Retinal pigment epithelial cell (primary cell): ENCODE measurements around the gene KLHDC3.

Source experiments
- DNase-seq: peaks from one replicate; pipeline ENCODE4 v3.0.0-alpha.2; 2010; ENCODE audit warnings: low read depth
- H3K4me3 ChIP-seq: 2 replicates; pipeline ENCODE4 v1.5.1; 2011; ENCODE audit warnings: mild to moderate bottlenecking, low read length, control low read depth, moderate library complexity
- TF ChIP-seq, protein P1 (sequence below): conservative IDR thresholded peaks from 2 replicates; pipeline ENCODE4 v1.5.1; 2011; ENCODE audit warnings: low read depth, low read length, control low read depth, inconsistent platforms

The KLHDC3 gene

DNA sequence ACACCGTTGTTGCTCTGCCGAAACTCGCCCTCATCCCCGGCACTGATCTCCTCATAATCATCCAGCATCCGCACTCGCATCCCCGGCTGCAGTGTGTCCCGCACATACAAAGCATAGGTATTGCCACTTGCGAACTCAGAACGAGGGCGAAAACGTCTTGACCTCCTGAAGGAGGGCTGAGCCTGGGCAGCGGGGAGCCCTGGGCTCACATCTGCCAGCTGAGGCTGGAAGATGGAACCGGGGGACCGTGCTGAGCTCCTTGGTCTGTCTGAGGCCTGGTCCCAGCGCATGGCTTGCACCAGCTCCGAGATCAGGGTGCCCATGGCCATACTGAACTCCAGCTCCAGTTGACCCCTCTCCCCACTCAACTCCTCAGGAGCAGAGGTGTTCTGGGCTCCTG, 36.9 kb downstream of the KLHDC3 start:
- H3K4me3 ChIP-seq, result no peak overlapping the region

DNA sequence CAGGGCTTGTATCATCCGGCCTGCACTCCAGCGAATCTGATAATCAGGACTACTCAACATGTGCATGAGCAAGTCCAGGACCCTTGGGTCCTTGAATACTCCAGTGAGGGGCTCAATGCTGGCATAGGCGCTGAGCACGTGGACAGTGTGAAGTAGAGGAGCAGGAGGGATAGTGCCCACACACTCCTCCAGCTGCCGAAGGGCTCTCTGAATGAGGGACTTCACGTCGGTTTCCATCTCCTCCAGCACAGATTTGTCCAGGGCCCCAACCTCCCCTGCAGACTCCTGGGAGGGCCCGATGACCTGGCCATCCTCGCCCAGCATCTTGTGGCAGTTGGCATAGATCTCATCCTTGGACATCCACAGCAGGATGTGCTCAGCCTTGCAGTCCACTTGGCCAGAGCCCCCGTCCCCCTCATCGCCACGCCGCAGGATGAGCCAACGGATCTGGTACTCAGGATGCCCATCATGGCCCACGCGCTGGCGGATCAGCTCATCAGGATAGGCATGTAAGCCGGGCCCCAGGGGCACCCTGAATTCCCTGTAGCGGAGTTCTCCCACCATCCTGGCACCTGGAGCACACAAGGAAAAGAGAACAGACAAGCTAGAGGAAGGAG, 38.3 kb downstream of the KLHDC3 start:
- peak overlapping the region; percentile 82 for H3K4me3 ChIP-seq
- TF ChIP-seq, protein P1, sequence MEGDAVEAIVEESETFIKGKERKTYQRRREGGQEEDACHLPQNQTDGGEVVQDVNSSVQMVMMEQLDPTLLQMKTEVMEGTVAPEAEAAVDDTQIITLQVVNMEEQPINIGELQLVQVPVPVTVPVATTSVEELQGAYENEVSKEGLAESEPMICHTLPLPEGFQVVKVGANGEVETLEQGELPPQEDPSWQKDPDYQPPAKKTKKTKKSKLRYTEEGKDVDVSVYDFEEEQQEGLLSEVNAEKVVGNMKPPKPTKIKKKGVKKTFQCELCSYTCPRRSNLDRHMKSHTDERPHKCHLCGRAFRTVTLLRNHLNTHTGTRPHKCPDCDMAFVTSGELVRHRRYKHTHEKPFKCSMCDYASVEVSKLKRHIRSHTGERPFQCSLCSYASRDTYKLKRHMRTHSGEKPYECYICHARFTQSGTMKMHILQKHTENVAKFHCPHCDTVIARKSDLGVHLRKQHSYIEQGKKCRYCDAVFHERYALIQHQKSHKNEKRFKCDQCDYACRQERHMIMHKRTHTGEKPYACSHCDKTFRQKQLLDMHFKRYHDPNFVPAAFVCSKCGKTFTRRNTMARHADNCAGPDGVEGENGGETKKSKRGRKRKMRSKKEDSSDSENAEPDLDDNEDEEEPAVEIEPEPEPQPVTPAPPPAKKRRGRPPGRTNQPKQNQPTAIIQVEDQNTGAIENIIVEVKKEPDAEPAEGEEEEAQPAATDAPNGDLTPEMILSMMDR, result no peak
- no peak for DNase-seq

More for the DNA sequence above, 36.9 kb downstream of the KLHDC3 start:
- DNase-seq, result no peak
- TF ChIP-seq, protein P1, result no peak

DNA sequence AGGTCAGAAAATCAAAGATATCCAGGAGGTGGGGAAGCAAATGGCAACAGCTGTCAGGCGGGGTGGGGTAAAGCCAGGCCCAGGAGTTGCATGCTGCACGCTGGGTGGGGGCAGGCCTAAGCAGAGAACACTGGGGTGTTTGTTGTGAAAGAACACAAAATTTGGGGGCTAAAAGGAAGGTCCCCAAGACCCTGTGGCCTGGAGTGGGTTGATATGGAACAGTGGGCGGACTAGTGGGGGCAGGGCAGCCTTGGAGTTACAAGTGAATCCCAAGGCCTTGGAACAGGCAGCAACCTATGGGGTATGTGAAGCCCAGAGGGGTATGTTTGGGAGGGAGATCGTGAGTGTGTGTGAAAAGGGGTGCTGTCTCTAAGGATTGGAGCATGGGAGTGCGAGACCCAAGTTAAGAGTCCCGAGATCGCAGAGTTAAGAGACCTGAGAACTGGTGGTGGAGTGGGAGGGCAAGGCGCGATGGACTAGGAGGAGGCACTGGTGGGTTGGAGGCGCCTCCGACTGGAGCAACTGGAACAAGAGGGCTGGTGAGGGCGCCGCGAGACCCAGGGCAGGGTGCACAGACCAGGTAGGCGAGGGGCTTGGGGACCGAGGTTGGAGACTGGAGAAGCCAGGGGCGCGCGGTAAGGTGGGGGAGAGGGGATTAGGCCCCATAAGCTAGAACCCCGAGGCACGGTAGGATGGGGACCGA, 38.9 kb downstream of the KLHDC3 start:
- peak overlapping the region; percentile 82 for H3K4me3 ChIP-seq
- TF ChIP-seq, protein P1, result no peak
- no peak for DNase-seq

DNA sequence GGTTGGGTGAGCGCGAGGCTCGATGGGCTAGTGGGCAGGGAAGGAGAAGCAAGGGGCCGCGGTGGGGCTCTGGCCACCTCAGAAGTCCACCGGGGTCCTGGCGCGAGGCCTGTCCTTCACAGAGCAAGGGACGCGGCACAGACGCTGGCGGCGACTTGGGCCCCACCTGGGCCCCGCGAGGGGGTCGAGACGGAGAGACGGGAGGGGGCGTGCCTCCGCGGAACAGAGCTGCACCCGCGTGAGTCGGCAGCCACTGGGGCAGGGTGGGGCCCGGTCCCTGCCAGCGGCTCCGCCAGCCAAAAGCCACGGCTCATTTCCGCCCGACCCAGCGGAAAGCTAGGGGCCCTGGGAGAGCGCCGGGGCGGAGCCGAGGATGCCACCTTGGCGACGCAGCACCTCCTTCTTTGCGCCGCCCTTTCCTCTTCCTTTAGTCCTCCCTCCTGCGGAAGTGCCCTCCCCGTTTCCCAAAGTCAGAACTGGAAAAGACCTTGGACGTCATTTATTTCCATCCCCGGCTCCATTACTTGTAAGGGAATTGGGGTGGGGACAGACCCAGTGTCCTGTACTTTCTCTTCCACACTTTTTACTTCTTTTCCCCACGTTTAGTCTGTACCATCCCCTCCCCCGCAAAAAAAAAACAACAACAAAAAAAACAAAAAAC, 39.6 kb downstream of the KLHDC3 start, which contains the start of gene CUL7:
TSS of gene CUL7 (minus strand) at position 307 of the 661 bp plus-strand sequence. CDS start 1,063 bp downstream, outside the sequence.
- TF ChIP-seq, protein P1, result no peak
- DNase-seq, result peak; percentile 74
- peak within 1 kb of the TSS; percentile 82 for H3K4me3 ChIP-seq

DNA sequence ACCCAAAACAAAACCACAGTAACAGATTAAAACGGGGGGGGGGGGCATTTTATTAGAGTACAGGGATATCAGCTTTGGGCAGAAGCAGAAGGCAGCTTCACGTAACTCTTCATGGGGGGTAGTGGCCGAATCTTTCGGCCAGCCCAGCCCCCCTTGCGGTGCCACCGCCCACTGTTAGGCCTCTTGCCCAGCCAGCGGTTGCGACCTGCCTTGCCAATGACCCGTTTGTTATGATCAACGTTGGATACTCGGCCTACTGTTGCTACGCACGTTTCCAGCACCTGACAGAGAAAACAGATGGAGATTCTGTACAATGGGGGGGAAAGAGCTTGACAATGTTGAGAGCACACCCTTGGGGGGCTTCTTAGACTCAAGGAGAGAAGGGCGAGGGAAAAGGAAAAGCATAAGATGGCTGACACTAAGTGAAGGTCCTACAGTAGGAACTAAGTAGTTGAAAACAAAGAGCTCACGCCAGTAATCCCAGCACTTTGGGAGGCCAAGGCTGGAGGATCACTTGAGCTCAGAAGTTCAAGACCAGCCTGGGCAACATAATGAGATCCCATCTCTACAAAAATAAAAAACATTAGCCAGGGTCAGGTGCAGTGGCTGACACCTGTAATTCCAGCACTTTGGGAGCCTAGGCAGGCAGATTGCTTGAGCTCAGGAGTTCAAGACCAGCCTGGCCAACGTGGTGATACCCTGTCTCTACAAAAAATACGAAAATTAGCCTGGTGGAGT, 40.3 kb downstream of the KLHDC3 start:
- peak overlapping the region; percentile 82 for H3K4me3 ChIP-seq
- no peak for DNase-seq
- TF ChIP-seq, protein P1, result no peak

DNA sequence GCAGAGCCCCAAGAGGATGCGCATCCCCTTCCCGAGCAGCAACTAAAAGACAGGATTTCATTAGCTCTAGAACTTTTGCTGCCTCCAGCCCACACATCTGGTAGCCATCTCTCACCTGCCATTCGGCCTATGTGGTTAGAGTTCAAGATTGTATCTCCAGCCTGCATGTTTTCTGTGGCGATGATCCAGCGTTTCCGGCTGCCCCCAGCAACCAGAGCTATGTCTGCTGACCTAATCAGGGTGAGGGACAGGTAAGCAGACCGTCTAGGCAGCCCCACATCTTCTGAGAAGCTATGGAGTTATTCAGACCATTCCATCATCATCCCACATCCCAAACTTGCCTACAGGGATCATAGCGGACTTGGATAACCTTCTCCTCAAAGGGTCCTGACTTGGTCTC, 41.9 kb downstream of the KLHDC3 start:
- TF ChIP-seq, protein P1, result no peak
- DNase-seq, result no peak
- H3K4me3 ChIP-seq, result no peak overlapping the region
